SH-SY5Y (cell line): ENCODE measurements around the gene TCFL5.

ENCODE experiments used
- GATA2 ChIP-seq: IDR thresholded peaks from 2 replicates; pipeline ENCODE4 v1.6.1; 2011; ENCODE audit warnings: mild to moderate bottlenecking, low read depth, low read length
- GATA3 ChIP-seq: IDR thresholded peaks from 2 replicates; pipeline ENCODE4 v1.6.1; 2011; ENCODE audit warnings: low read depth, mild to moderate bottlenecking, low read length, moderate library complexity

GRCh38 chr20:62895539-62895938, 33.9 kb upstream of the TCFL5 start:
- TF ChIP-seq GATA3, result no peak
- no peak for TF ChIP-seq GATA2
